Neural progenitor cell (in vitro differentiated cells): ENCODE results near the gene RPA1. TPM values are rescaled to one million over a fixed set of nuclear protein-coding genes. Genes with fewer than 3 reads are reported as not detected.
"Not testable (repeated sequence)": the region's sequence is repeated elsewhere in the genome, so short reads cannot be mapped to it uniquely, and the experiment has no call there.

Experiments
- DNase-seq: peaks from one replicate; pipeline ENCODE4 v3.0.0-alpha.2; 2016; ENCODE audit warnings: low spot score
- H2AFZ ChIP-seq: fragments of 200-600 bp; sonication (generic); replicated peaks from 2 replicates; pipeline ENCODE4 v1.6.1; 2016; ENCODE audit warnings: antibody characterized with exemption
- H3F3A ChIP-seq: fragments of 200-600 bp; sonication (generic); 2 replicates; pipeline ENCODE4 v1.6.1; 2016; ENCODE audit warnings: antibody characterized with exemption, low read depth
- H3K27ac ChIP-seq: fragments of 200-600 bp; sonication (generic); 2 replicates; pipeline ENCODE4 v1.5.1; 2016; ENCODE audit warnings: mild to moderate bottlenecking
- H3K27me3 ChIP-seq: fragments of 200-600 bp; sonication (generic); 2 replicates; pipeline ENCODE4 v1.6.1; 2016; ENCODE audit warnings: mild to moderate bottlenecking, moderate library complexity
- H3K36me3 ChIP-seq: fragments of 200-600 bp; sonication (generic); 2 replicates; pipeline ENCODE4 v1.5.1; 2016
- H3K4me1 ChIP-seq: fragments of 200-600 bp; sonication (generic); 2 replicates; pipeline ENCODE4 v1.6.1; 2016; ENCODE audit warnings: mixed run types
- H3K4me2 ChIP-seq: fragments of 200-600 bp; sonication (generic); 2 replicates; pipeline ENCODE4 v1.6.1; 2016
- H3K4me3 ChIP-seq: fragments of 200-600 bp; sonication (generic); 2 replicates; pipeline ENCODE4 v1.5.1; 2016
- H3K79me2 ChIP-seq: fragments of 200-600 bp; sonication (generic); 2 replicates; pipeline ENCODE4 v1.6.1; 2016; ENCODE audit warnings: low read depth
- H3K9ac ChIP-seq: fragments of 200-600 bp; sonication (generic); 2 replicates; pipeline ENCODE4 v1.6.1; 2016
- H3K9me3 ChIP-seq: fragments of 200-600 bp; sonication (generic); 2 replicates; pipeline ENCODE4 v1.5.1; 2016; ENCODE audit warnings: low read depth
- H4K20me1 ChIP-seq: fragments of 200-600 bp; sonication (generic); 2 replicates; pipeline ENCODE4 v1.6.1; 2016; ENCODE audit warnings: low read depth
- H3K27ac Mint-ChIP-seq: 3 replicates; pipeline ENCODE4 v1.8.0; 2021; ENCODE audit warnings: mixed read lengths
- H3K27me3 Mint-ChIP-seq: 2 replicates; pipeline ENCODE4 v1.8.0; 2022; ENCODE audit warnings: low read depth, mild to moderate bottlenecking, inconsistent platforms, moderate library complexity, mixed read lengths; ENCODE audit not compliant: insufficient read depth
- H3K36me3 Mint-ChIP-seq: 3 replicates; pipeline ENCODE4 v1.8.0; 2021; ENCODE audit warnings: mixed read lengths
- H3K4me1 Mint-ChIP-seq: 3 replicates; pipeline ENCODE4 v1.8.0; 2021; ENCODE audit warnings: mixed read lengths
- H3K4me3 Mint-ChIP-seq: 3 replicates; pipeline ENCODE4 v1.8.0; 2021; ENCODE audit warnings: mild to moderate bottlenecking, moderate library complexity, mixed read lengths
- H3K9me3 Mint-ChIP-seq: 3 replicates; pipeline ENCODE4 v1.8.0; 2020; ENCODE audit warnings: mixed read lengths
- CTCF ChIP-seq: fragments of 200-600 bp; sonication (generic); IDR thresholded peaks from 2 replicates; pipeline ENCODE4 v1.5.1; 2017; ENCODE audit warnings: antibody characterized with exemption, mild to moderate bottlenecking
- EZH2 ChIP-seq: fragments of 200-600 bp; sonication (generic); IDR thresholded peaks from 2 replicates; pipeline ENCODE4 v1.6.1; 2017; ENCODE audit warnings: antibody characterized with exemption, mild to moderate bottlenecking, moderate library complexity
- EZH2phosphoT487 ChIP-seq: fragments of 200-600 bp; sonication (generic); IDR thresholded peaks from 2 replicates; pipeline ENCODE4 v1.6.1; 2017; ENCODE audit warnings: antibody characterized with exemption
- total RNA-seq: library from RNA; depleted of rRNA; stranded (reverse); fragments of >200 nt; gene quantifications from 2 replicates; pipeline ENCODE4 v1.2.3, GENCODE V29; 2015; ENCODE audit warnings: low replicate concordance

RPA1 gene
- total RNA-seq, 1 donor from 2014 or later, result 94.4 TPM

GRCh38 chr17:1807890-1808289 lies 21.9 kb upstream of the RPA1 start:
- DNase-seq, result no peak
- peaks cover 8% of the 10 kb centered on the region for H3K79me2 ChIP-seq
- H3K36me3 ChIP-seq, result no peaks in the 10 kb centered on the region
- H3K27ac ChIP-seq, result no peak overlapping the region
- Mint-ChIP-seq H3K4me3 (no peak overlapping the region), H3K4me1 (no peaks in the 10 kb centered on the region), H3K27ac (no peak overlapping the region), H3K9me3 (no peaks in the 10 kb centered on the region), H3K36me3 (peaks cover 26% of the 10 kb centered on the region), H3K27me3 (no peaks in the 10 kb centered on the region)
- no peak overlapping the region for H3K4me2 ChIP-seq
- no peaks in the 10 kb centered on the region for H3F3A ChIP-seq
- no peak overlapping the region for H3K4me3 ChIP-seq
- H3K27me3 ChIP-seq, result no peaks in the 10 kb centered on the region
- H2AFZ ChIP-seq, result no peak overlapping the region
- TF ChIP-seq EZH2 (no peak), CTCF (no peak), EZH2phosphoT487 (no peak)
- H3K9me3 ChIP-seq, result no peaks in the 10 kb centered on the region
- peaks cover 6% of the 10 kb centered on the region for H4K20me1 ChIP-seq
- no peak overlapping the region for H3K9ac ChIP-seq
- no peaks in the 10 kb centered on the region for H3K4me1 ChIP-seq

DNA sequence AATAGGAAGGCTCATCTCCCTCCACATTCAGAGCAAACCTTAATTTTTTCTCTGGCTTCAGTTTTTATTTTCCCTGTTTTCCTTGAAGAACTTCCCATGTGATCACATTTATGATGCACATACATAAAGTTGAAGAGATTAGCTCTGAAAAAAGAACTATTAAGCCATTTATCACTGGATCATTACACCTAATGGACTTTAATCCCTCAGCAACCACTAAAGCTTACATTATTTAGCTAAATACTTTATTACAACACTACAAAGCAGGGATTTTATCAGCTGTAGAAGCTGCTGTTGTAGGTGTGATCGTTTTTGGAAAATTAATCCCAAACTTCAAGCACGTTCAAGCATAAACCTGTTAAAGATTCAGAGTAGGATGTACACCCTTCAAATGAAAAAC lies 21.2 kb upstream of the RPA1 start:
- no peak overlapping the region for H3K27ac Mint-ChIP-seq
- H3K4me1 Mint-ChIP-seq, result no peaks in the 10 kb centered on the region
- H3K36me3 Mint-ChIP-seq, result peaks cover 24% of the 10 kb centered on the region
- TF ChIP-seq EZH2 (no peak), CTCF (no peak), EZH2phosphoT487 (no peak)
- Histone ChIP-seq H3K27me3 (no peaks in the 10 kb centered on the region), H2AFZ (no peak overlapping the region), H3K79me2 (peaks cover 8% of the 10 kb centered on the region), H3K36me3 (no peaks in the 10 kb centered on the region), H3F3A (no peaks in the 10 kb centered on the region), H3K4me2 (no peak overlapping the region), H3K9me3 (no peaks in the 10 kb centered on the region), H3K27ac (no peak overlapping the region), H3K4me1 (no peaks in the 10 kb centered on the region), H4K20me1 (peaks cover 6% of the 10 kb centered on the region), H3K4me3 (no peak overlapping the region), H3K9ac (peak overlapping the region; percentile 16)
- DNase-seq, result no peak
- H3K27me3 Mint-ChIP-seq, result no peaks in the 10 kb centered on the region
- H3K4me3 Mint-ChIP-seq, result no peak overlapping the region
- no peaks in the 10 kb centered on the region for H3K9me3 Mint-ChIP-seq

DNA sequence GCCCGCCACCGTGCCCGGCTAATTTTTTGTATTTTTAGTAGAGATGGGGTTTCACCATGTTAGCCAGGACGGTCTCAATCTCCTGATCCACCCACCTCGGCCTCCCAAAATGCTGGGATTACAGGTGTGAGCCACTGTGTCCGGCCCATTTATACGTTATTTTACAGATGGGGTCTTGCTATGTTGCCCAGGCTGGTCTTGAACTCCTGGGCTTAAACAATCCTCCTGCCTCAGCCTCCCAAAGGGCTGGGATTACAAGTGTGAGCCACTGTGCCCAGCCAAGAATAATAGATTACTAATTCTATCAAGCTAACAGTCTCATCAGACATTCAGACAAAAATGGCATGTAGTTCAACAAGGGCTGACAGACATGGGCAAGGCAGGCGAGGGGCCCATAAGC lies 20.0 kb upstream of the RPA1 start:
- H3K27ac Mint-ChIP-seq, H4K20me1 ChIP-seq, H3K27me3 ChIP-seq, H2AFZ ChIP-seq, H3K4me1 Mint-ChIP-seq, H3K4me2 ChIP-seq, H3K36me3 ChIP-seq, H3K9ac ChIP-seq, DNase-seq, H3K27ac ChIP-seq, H3K4me3 ChIP-seq, H3F3A ChIP-seq, H3K27me3 Mint-ChIP-seq, H3K4me1 ChIP-seq, H3K9me3 ChIP-seq, H3K4me3 Mint-ChIP-seq, H3K9me3 Mint-ChIP-seq: not testable (repeated sequence)
- peaks cover 15% of the 10 kb centered on the region for H3K79me2 ChIP-seq
- peaks cover 18% of the 10 kb centered on the region for H3K36me3 Mint-ChIP-seq

DNA sequence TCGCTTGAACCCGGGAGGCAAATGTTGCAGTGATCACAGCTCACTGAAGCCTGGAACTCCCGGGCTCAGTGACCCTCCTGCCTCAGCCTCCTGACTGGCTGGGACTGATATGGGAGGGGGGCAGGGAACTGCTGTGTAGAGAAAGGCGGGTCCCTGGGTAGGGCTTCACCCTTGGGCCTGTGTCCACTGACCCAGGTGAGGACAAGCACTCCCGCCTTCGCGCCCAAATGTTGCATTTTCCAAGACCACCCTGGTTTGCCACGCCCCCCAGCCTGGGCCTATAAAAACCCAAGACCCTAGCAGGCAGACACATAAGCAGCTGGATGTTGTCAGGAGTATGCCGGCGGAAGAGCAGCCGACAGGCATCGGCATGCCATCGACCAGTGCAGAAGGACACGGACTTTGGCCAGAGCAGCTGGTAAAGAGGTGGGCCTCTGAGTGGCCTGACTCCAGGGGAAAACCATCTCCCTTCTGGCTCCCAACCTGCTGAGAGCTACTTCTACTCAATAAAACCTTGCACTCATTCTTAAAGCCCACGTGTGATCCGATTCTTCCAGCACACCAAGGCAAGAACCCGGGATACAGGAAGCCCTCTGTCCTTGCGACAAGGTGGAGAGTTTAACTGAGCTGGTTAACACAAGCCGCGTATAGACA lies 19.2 kb upstream of the RPA1 start:
- no peaks in the 10 kb centered on the region for H3F3A ChIP-seq
- no peak overlapping the region for H3K4me2 ChIP-seq
- no peaks in the 10 kb centered on the region for H3K9me3 ChIP-seq
- peaks cover 15% of the 10 kb centered on the region for H3K79me2 ChIP-seq
- Mint-ChIP-seq H3K27me3 (no peaks in the 10 kb centered on the region), H3K4me3 (no peak overlapping the region), H3K36me3 (peaks cover 17% of the 10 kb centered on the region), H3K4me1 (no peaks in the 10 kb centered on the region), H3K27ac (peak overlapping the region; percentile 66), H3K9me3 (no peaks in the 10 kb centered on the region)
- H3K4me1 ChIP-seq, result no peaks in the 10 kb centered on the region
- no peak for DNase-seq
- H3K27me3 ChIP-seq, result no peaks in the 10 kb centered on the region
- no peaks in the 10 kb centered on the region for H3K36me3 ChIP-seq
- H4K20me1 ChIP-seq, result peaks cover 7% of the 10 kb centered on the region
- H3K4me3 ChIP-seq, result no peak overlapping the region
- H3K9ac ChIP-seq, result no peak overlapping the region
- no peak overlapping the region for H2AFZ ChIP-seq
- TF ChIP-seq EZH2phosphoT487 (no peak), EZH2 (no peak)
- no peak overlapping the region for H3K27ac ChIP-seq
